Motor neuron (in vitro differentiated cells): ENCODE measurements around the gene ITGB7. TPM values are rescaled to one million over a fixed set of nuclear protein-coding genes. Genes with fewer than 3 reads are reported as not detected.

Experiments
- ATAC-seq, 8 experiments: fragments of 200-7000 bp; cut with Tn5 transposase; replicated peaks in 6 of 8; 2 replicates each; pipeline ENCODE4 v1.8.0; 2021; ENCODE audit warnings: mild to moderate bottlenecking in 8 of 8, moderate library complexity in 8 of 8
- H3K27ac ChIP-seq, 2 donors: fragments of 250-450 bp; sonication (Bioruptor Pico); 2 replicates each; pipeline ENCODE4 v1.9.0; 2021; ENCODE audit warnings: antibody characterized with exemption in 2 of 2, mild to moderate bottlenecking in 2 of 2, moderate library complexity in 1 of 2
- H3K4me1 ChIP-seq, 2 donors: fragments of 250-450 bp; sonication (Bioruptor Pico); replicated peaks in 1 of 2; 2 replicates each; pipeline ENCODE4 v1.6.1; 2021; ENCODE audit warnings: antibody characterized with exemption in 2 of 2, mild to moderate bottlenecking in 2 of 2, moderate library complexity in 1 of 2
- H3K4me3 ChIP-seq, 5 donors: fragments of 250-450 bp; sonication (Bioruptor Pico); 2 replicates each; pipeline ENCODE4 v1.9.0; 2021; ENCODE audit warnings: antibody characterized with exemption in 5 of 5, mild to moderate bottlenecking in 5 of 5, moderate library complexity in 4 of 5
- WGBS, 10 experiments: fragments of 450-650 bp; shearing (Covaris generic); methylation state at CpG; one replicate each; pipeline ENCODE4 v1.0.0; 2022; 5-methylcytosine and 5-hydroxymethylcytosine counted together
- in situ Hi-C, 9 experiments: fragments of 400-800 bp; cut with MboI; loops; one replicate each; pipeline ENCODE4 v1.15.0; 2021; ENCODE audit warnings: low sequenced_read_pairs in 9 of 9, low pct_unique_long_range_greater_than_20kb in 2 of 9; ENCODE audit not compliant: unreplicated experiment in 9 of 9
- total RNA-seq, 8 experiments: library from RNA; unstranded; fragments of 300-600 nt; gene quantifications; 2 replicates each; pipeline versions ENCODE4 v1.2.3 to v1.2.4, GENCODE V29; 2022

ITGB7 gene
- total RNA-seq, 8 experiments from 2014 or later, result 0.05 to 1.6 (median 0.80) TPM

DNA sequence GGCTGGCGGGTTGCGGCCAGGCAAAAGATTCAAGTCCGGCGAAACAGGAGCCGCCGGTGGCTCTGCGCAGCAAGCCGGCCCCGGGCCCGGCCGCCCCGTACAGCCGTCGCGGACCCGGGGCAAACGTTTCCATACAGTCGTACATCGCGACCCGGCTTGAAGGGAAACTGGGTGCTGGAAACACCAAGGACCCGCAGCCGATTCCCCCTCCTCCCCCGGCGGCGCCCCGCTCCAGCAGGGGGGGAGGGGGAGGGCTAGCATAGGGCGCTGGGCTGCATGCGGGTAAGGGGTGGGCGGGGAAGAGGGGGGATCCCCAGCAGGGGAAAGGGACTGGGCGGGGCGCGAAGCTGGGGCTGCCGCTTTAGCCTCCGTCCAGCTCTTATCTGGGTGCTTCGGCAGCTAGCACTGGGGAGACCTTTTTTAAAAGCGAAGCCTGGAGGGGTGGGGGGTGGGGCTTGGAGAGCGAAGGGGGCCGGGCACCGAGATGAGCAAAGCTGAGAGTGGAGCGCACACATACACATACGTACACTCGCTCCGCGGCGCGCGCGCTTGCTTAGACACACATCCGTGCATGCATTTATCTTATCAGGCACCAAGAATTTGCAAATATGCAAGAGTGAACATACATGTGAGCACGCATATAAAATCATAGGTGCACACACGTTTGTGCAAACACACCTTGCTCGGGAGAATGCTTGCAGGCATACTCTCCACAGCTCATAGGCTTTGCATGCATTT, 13.1 kb upstream of the ITGB7 start:
- WGBS, 10 experiments, result 0 to 7% (median 1%) methylated on average over 2 to 8 of the region's 53 CpGs; no CpG with 5 or more reads in 6 of the 10 experiments
- H3K4me3 ChIP-seq, result peak overlapping the region; percentile 41 to 51 (median 43)
- ATAC-seq, result peak; percentile 4 to 31 (median 8)
- in situ Hi-C loops, result loop anchor here in 2 of 9 experiments (10.0 kb wide), 1 partner anchor 65 kb away; no protein-coding TSS in a partner anchor
- H3K4me1 ChIP-seq, result peaks cover 38 to 61% of the 10 kb centered on the region in 2 donors
- peak overlapping the region; percentile 52 to 85 for H3K27ac ChIP-seq

DNA sequence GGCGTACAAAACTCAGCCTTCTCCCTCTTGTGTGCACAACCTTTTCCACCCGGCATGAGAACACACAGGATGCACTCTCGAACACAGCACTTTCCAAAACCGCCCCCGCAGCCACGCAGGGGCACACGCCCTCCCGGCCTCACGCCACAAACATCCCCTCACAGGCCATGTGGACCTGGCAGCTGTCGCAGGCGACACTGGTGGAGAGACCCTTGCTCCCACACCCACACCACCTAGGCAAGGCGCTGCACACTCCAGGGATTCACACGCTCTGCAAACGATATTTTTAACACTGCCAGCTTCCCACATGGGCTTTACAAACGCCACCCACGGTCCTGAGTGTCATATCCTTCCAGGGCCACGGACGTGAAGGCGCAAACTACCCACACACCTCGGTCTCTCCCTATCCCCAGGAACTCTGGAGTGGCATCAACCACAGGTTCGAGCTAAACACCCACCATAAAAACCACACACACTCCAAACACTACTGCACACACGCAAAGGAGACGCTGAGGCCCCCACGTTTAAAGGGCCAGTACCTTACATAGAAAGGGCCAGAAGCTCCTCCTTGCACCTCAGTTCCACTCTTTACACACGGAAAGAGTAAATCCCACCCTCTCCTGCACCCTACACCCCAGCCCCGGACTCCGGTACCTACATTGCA, 12.4 kb upstream of the ITGB7 start:
- peak in 1 of 8 experiments; percentile 2 for ATAC-seq
- in situ Hi-C loops, result loop anchor here in 2 of 9 experiments (10.0 kb wide), 1 partner anchor 65 kb away; no protein-coding TSS in a partner anchor
- peak overlapping the region in 1 of 2 donors; percentile 12 for H3K27ac ChIP-seq
- 0 to 16% (median 7%) methylated on average over 1 to 14 of the region's 27 CpGs; no CpG with 5 or more reads in 4 of the 10 experiments for WGBS, 10 experiments
- peak overlapping the region; percentile 41 to 51 (median 43) for H3K4me3 ChIP-seq
- peaks cover 32 to 54% of the 10 kb centered on the region in 2 donors for H3K4me1 ChIP-seq

GRCh38 chr12:53218551-53219291, 11.7 kb upstream of the ITGB7 start:
- ATAC-seq, result no peak
- in situ Hi-C loops, result loop anchor here in 2 of 9 experiments (10.0 kb wide), 1 partner anchor 66 kb away; no protein-coding TSS in a partner anchor
- H3K27ac ChIP-seq, result no peak overlapping the region
- WGBS, 10 experiments, result 4 to 60% (median 24%) methylated on average over 1 to 4 of the region's 30 CpGs; no CpG with 5 or more reads in 3 of the 10 experiments
- peaks cover 25 to 47% of the 10 kb centered on the region in 2 donors for H3K4me1 ChIP-seq
- peak overlapping the region in 4 of 5 donors; percentile 41 to 51 (median 44) for H3K4me3 ChIP-seq

DNA sequence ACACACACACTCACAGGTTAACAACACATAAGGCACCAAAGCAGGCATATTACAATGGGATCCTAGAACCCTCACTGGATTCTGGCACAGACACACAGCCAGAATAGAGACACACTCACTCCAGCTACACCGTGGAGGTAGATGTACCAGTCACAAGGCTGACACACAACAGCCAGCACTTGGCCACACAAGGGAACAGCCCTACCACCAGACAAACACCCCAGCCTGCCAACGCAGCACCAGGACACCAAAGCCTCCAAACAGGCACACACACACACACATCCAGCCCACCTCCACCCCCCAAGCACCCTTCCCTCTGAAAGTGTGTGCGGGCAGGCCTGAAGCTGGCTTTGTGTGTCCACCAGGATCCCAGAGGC, 10.9 kb upstream of the ITGB7 start:
- in situ Hi-C loops, result loop anchor here in 2 of 9 experiments (10.0 kb wide), 1 partner anchor 67 kb away; no protein-coding TSS in a partner anchor
- Histone ChIP-seq H3K27ac (no peak overlapping the region), H3K4me3 (no peak overlapping the region), H3K4me1 (peaks cover 20 to 45% of the 10 kb centered on the region in 2 donors)
- 12 to 60% methylated on average over 1 to 3 of the region's 3 CpGs; no CpG with 5 or more reads in 8 of the 10 experiments for WGBS, 10 experiments
- no peak for ATAC-seq

DNA sequence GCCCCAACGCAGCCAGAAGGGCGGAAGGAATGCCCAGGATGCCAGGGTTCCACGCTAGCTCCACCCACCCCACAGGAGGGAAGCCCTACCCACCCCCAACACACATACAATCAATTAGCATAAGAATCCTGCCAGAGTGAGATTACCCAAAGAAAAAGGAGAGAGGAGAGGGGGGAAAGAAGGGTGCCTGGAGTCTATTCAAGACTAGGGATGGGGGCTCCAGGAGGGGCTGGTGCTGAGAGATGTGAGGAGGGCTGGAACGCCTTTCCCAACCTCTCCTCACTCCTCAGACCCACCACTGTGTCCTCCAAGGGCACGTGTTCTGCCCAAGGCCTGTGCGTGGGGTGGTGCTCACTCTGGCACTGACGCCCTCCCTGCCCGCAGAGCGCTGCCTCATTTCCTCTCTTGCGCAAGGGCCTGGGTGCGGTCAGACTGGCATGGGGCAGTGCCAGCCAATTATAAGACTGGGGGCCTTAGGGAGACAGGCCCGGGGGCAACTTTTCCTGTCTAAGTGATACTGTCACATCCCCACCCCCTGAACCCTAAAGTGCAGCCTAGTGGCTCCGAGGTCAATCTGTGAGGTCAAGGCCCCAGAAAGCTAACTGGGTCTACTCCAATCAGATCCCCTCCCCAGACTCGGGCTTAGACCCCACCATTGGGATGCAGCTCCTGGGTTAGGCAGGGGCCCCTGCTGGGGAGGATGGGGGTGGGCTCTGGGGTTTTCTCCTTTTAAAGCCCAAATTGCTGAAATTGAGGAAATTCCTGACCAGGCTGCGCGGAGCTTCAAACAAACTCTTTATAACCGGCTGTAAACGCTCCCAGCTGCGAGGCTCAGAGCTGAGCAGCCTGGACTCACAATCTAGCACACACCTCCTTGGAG, 10.2 kb upstream of the ITGB7 start:
- Histone ChIP-seq H3K4me1 (peaks cover 14 to 39% of the 10 kb centered on the region in 2 donors), H3K4me3 (no peak overlapping the region), H3K27ac (no peak overlapping the region)
- no peak for ATAC-seq
- in situ Hi-C loops, result loop anchor here in 2 of 9 experiments (10.0 kb wide), 1 partner anchor 68 kb away; no protein-coding TSS in a partner anchor
- WGBS, 10 experiments, result 20 to 40% (median 33%) methylated on average over 1 to 8 of the region's 19 CpGs; no CpG with 5 or more reads in 6 of the 10 experiments

DNA sequence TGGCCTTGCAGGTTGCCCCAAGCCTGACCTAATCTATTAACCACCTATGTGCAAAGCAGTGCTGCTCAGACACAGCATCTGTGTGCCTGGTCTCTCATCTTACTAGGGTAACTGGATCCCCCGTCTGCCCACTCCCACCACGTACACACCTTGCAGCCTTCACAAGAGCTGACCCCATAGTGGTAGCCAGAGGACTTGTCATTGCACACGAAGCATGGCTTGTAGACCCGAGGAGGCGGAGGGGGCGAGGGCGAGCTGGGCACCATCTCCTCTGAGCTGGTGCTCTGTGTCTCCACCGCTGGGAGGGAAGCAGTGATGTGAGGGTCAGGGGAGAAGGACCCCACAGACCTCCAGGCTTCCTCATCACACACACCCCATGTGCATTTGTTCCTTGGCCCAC, 8.4 kb upstream of the ITGB7 start:
- H3K27ac ChIP-seq, result no peak overlapping the region
- H3K4me3 ChIP-seq, result no peak overlapping the region
- peaks cover 9 to 33% of the 10 kb centered on the region in 2 donors for H3K4me1 ChIP-seq
- in situ Hi-C loops, result loop anchor here in 2 of 9 experiments (10.0 kb wide), 1 partner anchor 69 kb away; no protein-coding TSS in a partner anchor
- no peak for ATAC-seq
- 90 to 96% methylated on average over 5 to 7 of the region's 8 CpGs; no CpG with 5 or more reads in 8 of the 10 experiments for WGBS, 10 experiments

GRCh38 chr12:53214687-53215455, 7.8 kb upstream of the ITGB7 start:
- Histone ChIP-seq H3K27ac (no peak overlapping the region), H3K4me3 (no peak overlapping the region), H3K4me1 (peaks cover 9 to 33% of the 10 kb centered on the region in 2 donors)
- WGBS, 10 experiments, result 65 to 80% (median 76%) methylated on average over 2 to 6 of the region's 12 CpGs; no CpG with 5 or more reads in 6 of the 10 experiments
- in situ Hi-C loops, result loop anchor here in 2 of 9 experiments (10.0 kb wide), 1 partner anchor 70 kb away; no protein-coding TSS in a partner anchor
- no peak for ATAC-seq

DNA sequence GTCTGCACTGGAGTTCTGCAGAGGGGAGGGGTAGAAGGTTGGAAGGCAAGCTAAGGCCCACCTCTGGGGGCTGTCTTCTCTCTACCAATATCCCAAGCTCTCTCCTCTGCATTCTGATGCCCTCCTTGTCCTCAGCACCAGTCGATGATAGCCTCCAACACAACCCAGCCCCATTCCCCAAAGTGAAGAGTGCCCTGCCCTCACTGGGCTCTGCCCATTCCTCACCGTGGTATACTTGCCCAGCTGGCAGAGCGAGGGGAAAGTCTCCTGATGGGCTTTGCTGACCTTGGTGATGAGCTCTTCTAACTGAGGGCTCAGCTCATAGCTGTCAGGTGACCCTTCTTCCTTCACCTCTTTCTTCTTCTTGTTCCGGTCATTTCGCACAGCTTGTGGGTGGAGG, 7.2 kb upstream of the ITGB7 start:
- Histone ChIP-seq H3K4me3 (no peak overlapping the region), H3K27ac (no peak overlapping the region), H3K4me1 (peaks cover 8 to 28% of the 10 kb centered on the region in 2 donors)
- no peak for ATAC-seq
- in situ Hi-C loops, result loop anchor here in 2 of 9 experiments (10.0 kb wide), 1 partner anchor 71 kb away; no protein-coding TSS in a partner anchor
- WGBS, 10 experiments, result 80 to 100% (median 90%) methylated on average over 1 to 3 of the region's 5 CpGs; no CpG with 5 or more reads in 5 of the 10 experiments

DNA sequence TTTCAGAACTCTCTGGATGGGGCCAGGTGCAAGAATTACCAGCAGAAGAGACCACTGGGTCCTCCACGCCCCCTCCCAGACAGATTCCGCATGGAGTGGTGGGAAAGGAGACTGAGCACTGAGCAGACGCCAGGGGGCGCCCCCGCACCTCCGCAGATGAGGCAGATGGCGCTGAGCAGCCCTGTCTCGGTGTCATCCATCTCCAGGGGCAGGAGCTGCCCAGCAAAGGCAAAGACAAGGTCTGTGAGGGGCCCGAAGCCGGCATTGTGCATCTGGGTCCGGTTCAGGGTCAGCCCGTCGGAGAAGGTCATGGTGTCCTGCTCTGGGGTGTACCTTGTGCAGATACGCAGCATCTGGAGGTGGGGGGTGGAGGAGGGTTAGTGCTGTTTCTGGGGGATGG, 6.3 kb upstream of the ITGB7 start:
- H3K4me1 ChIP-seq, result peaks cover 4 to 20% of the 10 kb centered on the region in 2 donors
- WGBS, 10 experiments, result 0 to 2% methylated on average over 5 to 9 of the region's 14 CpGs; no CpG with 5 or more reads in 8 of the 10 experiments
- peak; percentile 56 to 98 (median 96) for ATAC-seq
- no peak overlapping the region for H3K27ac ChIP-seq
- in situ Hi-C loops, result loop anchor here in 2 of 9 experiments (10.0 kb wide), 1 partner anchor 71 kb away; no protein-coding TSS in a partner anchor
- no peak overlapping the region for H3K4me3 ChIP-seq

DNA sequence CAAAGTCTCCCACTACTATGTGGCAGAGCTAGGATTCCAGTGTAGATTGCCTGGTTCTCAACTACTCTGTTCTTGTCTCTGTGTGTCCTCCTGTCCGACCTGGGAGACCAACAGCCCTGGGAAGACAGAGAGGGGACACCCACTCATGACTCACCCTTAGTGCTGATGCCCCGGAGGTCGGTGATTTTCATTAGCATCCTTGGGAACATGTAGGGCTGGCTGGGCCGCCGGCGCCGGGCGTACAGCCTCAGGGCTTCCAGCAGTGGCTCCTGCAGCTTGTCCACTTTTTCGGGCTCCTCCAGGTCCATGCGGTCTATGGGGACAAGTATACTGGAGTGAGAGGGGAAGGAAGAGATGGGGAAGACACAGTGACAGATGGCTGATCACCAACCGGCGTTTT, 5.9 kb upstream of the ITGB7 start:
- peaks cover 4 to 16% of the 10 kb centered on the region in 2 donors for H3K4me1 ChIP-seq
- in situ Hi-C loops, result loop anchor here in 2 of 9 experiments (10.0 kb wide), 1 partner anchor 72 kb away; no protein-coding TSS in a partner anchor
- H3K4me3 ChIP-seq, result no peak overlapping the region
- ATAC-seq, result peak in 7 of 8 experiments; percentile 5 to 49 (median 24)
- WGBS, 10 experiments, result 3 to 40% (median 40%) methylated on average over 1 to 7 of the region's 12 CpGs; no CpG with 5 or more reads in 7 of the 10 experiments
- no peak overlapping the region for H3K27ac ChIP-seq
